CD4-positive, alpha-beta T cell treated with Interferon gamma for 1 hour (primary cell): ENCODE data around the gene METTL16.

Experiments
- DNase-seq: peaks from one replicate; pipeline ENCODE4 v3.0.0-alpha.2; 2020

The METTL16 gene

GRCh38 chr17:2393954-2394749 is 117.5 kb downstream of the METTL16 start:
- DNase-seq = no peak

DNA sequence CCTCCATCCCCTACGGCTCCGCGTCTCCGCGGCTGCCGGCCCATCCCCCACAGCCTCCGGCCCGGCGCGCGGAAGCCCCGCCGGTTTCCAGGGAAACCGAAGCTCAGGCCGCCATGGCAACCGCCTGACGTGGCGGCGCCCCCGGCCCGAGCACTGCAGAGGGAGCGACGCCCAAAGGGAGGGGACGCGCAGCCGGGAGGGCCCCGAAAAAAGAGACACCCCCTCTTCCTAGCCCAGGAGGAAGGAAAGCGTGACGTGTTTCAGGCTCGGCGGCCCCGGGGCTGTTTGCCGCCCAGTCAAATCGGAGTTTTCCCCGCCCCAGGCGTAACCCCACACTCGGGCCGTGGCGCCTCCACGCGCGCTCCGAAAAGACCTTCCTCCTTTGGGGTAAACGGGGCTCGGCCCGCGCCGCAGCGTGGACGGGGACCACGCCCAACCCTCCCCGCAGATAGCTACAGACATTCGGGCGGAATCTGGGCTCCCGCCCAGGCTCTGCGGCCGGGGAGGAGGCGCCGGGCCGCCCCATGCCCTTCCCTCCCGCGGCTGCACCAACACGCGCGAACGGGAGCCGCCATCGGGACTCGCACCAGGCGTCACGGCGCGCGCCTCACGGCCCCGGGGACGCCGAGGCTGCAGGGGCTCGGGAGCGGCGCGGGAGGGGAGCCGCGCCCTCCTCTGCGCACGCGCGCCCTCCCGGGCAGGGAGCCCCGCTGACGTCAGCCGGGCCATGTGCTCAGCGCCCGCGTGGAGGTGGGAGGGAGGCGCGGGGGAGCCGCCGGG is 118.3 kb downstream of the METTL16 start:
- peak; percentile 93 for DNase-seq

GRCh38 chr17:2392252-2393173 is 119.2 kb downstream of the METTL16 start:
- peak; percentile 95 for DNase-seq

DNA sequence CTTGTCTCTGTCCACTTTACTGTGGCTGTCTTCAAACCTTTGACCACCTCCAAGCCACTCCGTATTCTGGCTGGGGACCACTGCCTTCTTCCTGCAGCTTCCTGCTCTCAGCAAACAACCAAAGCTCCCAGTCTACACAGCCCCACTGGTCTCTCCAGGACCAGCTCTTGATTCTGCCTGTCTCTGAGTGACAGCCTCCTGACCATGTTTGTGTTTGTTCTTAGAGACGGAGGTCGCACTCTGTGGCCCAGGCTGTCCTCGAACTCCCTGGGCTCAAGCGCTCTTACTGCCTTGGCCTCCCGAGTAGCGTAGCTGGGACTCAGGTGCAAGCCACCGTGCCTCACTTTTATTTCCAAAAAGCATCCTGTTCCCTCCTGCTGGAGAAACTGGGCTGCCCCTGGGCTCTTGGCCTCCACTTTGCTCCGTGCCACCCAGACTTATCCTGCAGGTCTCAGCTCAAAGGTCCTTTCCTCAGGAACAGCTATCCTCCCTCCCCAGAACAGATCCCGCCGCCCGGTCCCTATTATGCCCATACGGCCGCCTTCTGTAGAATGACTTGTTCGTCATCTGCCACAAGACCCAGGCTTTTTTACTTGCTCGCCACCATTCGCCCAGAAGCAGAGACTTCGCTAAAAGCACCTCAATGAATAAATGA is 120.0 kb downstream of the METTL16 start:
- DNase-seq = no peak

GRCh38 chr17:2390199-2390836 is 121.4 kb downstream of the METTL16 start:
- DNase-seq = no peak

DNA sequence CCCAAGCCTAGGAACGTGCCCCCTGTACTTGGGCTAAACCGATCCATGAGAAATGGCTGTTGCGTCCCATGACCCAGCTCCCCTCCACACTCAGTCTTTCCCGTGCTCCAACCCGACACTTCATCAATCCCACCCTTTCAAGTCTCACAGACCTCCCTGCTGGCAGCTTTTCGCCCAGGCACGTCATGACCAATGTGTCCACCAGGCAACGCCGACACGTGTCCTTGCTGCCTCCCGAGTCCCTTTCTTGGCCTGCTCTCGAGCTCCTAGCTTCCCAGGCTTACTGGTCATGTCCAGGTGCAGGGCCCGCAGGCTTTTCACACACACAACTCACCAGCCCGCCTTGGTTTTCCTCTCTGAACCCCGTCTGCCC is 123.0 kb downstream of the METTL16 start:
- DNase-seq = no peak

- DNase-seq = no peak
These were observed 123.5 kb downstream of the METTL16 start for GRCh38 chr17:2388020-2388682.

- no peak for DNase-seq
These were observed 124.3 kb downstream of the METTL16 start for GRCh38 chr17:2387086-2388019.

DNA sequence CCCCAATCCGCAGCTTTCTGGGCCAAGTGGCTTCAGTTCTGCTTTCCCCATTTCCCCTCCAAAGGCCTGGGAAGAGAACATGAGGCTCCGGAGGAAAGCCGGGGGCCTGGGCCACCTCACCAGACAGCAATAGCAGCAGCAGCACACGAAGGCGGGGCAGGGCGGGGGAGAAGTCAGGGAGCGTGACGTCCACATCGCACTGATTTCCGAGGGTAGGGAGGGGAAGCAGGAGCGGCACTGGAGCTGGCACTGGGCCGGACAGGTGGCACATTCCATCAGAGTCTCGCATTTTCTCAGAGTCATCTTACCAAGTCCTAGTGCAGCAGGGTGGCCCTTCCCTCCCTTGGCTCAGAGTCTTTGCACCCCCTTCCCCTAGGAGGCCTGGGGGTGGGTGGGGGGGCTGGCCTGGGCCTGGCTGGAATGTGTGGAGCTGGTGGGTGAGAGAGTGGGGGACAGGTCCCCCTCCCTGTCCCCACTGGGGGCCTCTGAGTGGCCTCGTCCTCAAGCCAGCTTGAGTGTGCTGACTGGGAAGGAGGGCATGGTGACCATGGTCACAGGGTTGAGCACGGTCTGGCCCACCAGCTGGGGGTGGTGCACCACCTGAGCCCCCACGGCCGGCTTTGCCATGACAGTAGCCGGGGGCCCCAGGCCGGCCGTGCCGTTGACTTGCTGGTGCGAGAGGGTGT is 125.1 kb downstream of the METTL16 start:
- DNase-seq = no peak

DNA sequence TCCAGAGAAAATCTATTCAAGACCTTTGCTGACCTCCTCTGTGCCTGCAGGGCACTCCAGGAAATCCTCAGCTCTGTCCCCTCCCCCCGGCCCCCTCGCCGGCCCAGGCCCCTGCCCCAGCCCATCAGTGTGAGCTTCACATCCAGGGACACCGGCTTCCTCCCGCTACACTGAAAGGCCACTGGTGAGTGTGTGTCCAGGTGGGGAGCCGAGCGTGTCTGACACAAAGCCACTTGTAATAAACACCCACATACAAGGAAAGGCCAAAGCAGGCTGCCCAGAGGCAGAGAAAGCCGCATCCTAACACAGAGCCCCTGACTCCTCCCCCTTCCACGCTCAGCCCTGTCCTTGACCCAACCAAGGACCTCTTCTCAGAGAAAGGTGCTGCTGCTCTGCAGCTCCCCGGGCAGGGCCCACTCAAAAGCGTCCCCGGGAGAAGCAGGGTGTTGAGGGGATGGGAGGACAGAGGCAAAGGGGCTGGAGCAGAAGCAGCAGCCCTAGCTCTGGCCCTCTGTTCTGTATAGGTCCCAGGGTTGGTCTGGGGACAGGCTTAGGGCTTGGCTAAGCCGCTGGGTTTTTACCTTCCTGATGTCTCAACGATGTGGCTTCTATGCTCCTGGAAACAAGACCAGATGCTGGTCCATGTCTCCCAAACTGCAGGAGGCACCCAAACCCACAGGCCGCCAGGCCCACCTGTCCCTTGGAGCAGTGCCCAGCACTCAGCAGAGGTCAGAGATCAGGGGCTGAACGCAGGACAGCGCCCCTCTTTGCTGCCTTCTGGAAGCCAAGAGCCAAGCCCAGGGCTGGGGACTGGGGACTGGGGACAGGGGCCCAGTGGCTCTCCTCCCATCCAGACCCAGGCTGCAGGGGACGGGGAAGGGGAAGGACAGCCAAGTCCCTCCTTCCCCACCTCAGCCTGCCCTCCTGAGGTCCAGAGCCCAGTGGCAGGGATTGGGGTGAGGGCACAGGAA is 126.2 kb downstream of the METTL16 start:
- DNase-seq = no peak

DNA sequence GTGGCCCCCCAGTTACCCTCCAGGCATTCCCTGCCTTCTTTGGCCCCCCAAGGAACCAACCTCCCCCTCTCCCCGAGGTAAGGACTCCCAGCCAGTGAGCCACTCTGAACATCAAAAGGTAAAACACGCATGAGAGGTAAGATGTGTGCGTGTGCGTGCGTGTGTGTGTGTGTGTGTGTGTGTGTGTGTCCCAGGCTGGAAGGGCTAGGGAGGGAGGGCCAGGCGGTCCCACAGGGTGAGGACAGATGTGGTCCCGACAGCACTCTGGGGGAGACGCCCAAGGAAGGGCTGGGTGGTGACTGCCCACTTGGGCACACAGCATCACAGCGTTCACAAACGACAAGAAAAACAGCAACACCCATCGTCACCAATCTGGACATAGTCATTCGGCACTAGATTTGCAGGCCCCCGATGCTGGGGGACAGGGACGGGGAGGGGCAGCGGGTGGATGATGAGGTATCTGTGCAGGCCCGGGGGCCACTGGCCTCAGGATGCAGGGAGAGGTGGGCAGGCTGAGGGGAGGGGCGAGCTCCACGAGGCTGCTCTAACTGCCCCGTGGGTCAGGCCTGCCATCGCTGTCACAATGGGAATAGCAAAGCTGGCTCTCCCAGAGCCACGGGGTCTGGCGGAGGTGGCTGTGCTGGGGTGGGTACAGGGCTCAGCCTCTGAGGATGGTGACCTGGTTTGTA is 127.1 kb downstream of the METTL16 start:
- no peak for DNase-seq

GRCh38 chr17:2383628-2384167 is 128.0 kb downstream of the METTL16 start:
- DNase-seq = no peak

DNA sequence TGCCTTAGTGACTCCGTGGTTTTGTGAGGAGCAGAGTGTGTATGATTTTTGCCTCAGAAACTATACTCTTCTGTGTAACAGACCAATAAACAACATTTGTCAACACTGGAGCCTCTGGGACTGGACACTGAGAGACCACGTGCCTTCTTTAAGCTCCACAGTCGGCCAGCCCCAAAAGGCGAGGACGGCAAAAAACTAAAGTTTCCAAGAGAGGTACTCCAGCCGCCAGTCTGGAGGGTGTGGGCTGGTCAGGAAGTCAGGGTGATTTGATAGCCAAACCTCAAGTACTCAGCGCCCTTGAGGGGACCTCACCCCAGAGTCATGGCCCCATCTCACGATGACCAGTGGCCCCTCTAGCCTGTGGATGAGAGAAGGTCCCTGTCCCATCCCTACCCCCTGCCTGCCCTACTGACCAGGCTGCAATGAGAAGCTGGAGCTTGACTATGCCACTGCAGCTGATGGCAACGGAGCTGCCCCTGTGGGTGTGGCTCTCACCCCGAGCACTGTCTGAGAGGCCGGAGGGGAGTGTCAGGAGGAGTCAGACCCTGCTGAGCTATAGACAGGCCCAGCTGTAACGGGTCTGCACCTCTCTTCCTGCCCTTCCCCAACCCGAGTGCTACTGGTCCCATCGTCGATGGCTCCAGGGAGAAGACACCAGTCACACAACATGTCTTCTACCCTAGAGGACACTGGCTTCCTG is 130.6 kb downstream of the METTL16 start:
- DNase-seq = no peak

DNA sequence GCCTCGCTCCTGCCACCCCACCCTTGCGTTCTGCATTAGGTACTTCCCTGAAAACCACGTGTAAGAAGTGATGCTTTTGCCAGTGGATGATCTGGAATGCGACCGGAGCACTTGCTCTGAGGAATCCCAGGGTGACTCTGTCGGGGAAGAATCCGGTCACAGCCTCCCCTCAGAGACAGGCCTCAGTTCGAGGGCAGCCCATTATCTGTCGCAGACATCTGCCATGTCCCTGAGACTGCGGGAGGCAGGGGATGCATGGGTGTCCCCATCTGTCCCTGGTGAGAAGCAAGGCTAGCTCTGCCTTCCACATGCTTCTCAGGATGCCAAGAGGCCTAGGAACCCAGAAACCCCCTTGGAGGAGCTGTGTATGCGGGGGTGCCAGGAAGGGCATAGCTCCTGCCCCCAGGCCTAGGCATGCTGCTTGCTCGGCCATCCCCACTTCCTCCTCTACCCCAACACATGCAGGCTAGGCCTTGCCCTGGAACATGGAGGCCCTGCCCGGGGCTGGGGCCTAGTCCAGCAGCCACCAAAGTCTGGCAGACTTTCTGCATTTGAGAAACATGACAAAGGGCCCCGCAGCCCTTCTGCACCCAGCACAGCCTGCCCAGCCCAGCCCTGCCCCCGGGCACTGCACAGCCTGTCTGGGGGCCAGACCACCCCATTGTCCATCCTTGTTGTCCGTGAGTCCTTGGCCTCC is 131.3 kb downstream of the METTL16 start:
- no peak for DNase-seq

DNA sequence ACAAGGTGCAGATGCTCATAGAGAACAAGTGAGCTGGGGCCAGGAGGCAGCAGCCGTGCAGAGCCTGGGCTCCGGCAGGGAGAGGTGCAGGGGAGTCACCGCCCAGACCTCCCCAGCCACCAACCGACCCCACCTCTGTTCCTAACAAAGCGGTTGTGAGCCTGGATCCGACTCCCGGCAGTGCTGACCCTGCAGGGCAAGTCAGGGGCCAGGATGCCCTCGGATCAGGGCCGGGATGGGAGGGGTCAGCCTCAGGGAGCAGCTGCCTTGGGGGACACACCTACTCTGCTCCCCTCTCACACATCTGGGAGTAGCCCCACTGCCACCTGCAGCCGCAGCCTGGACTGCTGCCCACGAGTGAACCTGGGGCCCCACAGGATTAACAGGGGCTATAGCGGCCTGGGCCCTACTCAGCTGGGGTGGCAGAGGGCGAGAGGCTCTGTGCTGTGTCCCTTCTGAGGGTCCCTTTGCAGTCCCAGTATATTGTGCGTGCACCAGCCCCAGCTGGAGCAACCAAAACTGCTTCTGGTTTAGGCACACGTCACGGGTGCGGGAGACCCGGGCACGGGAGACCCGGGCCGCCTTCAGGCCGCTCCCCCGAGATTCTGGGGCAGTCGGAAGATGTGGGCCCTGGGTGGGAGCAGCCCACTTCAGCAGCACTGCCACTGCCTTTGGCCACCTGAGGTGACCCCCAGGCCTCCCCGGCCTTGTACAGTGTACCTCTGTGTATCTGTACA is 132.0 kb downstream of the METTL16 start:
- DNase-seq = no peak

DNA sequence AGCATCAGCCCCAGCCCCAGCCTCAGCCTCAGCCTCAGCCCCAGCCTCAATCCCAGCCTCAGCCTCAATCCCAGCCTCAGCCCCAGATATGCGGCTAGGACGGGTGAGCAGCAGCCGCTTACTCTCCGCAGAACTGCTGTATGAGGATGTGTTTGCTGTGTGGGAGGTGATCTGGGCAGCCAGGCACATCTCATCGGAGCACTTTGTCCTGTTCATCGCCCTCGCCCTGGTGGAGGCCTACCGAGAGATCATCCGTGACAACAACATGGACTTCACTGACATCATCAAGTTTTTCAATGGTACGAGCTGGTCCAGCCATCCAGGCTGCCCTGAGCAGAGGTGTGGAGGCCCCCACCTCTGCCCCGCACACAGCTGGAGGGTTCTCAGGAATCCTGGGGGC is 132.8 kb downstream of the METTL16 start:
- DNase-seq = no peak
